ENCODE measurements around the gene FOLR3.

The FOLR3 gene

DNA sequence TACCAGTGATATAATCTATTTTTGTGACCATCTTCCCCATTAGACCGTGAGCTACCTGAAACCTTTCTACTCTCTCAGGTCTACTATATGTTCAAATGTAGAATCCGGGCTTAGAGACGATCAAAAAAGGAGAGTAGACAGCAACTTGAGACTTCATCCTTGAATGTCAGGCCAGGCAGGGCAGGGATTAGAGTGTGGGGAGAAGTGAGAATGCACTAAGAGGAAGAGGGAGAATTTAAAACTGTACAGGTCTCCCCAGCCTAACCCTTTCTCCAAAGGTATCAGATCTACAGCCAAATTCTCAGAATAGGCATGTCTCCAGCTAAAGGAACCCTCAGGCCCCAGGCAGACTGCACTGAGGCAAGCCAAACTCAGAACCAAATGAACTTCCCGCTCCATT lies 33.4 kb upstream of the FOLR3 start:
- DNase-seq = no peak
- Histone ChIP-seq H3K27ac (peak overlapping the region; percentile 95), H3K4me3 (ENCODE audit: low read depth, low read length) (peak overlapping the region; percentile 74), H3K27me3 (replicated peaks) (no peaks in the 10 kb centered on the region), H3K36me3 (replicated peaks) (peaks cover 16% of the 10 kb centered on the region)
- TF ChIP-seq, protein P1, sequence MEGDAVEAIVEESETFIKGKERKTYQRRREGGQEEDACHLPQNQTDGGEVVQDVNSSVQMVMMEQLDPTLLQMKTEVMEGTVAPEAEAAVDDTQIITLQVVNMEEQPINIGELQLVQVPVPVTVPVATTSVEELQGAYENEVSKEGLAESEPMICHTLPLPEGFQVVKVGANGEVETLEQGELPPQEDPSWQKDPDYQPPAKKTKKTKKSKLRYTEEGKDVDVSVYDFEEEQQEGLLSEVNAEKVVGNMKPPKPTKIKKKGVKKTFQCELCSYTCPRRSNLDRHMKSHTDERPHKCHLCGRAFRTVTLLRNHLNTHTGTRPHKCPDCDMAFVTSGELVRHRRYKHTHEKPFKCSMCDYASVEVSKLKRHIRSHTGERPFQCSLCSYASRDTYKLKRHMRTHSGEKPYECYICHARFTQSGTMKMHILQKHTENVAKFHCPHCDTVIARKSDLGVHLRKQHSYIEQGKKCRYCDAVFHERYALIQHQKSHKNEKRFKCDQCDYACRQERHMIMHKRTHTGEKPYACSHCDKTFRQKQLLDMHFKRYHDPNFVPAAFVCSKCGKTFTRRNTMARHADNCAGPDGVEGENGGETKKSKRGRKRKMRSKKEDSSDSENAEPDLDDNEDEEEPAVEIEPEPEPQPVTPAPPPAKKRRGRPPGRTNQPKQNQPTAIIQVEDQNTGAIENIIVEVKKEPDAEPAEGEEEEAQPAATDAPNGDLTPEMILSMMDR (IDR thresholded peaks at IDR 0.05; ENCODE audit: low read depth, low read length, missing control alignments) = no peak
- in situ Hi-C loops (cut with HindIII; ENCODE audit: low pct_ligation_motif_present, low sequenced_read_pairs) = no loop called here

DNA sequence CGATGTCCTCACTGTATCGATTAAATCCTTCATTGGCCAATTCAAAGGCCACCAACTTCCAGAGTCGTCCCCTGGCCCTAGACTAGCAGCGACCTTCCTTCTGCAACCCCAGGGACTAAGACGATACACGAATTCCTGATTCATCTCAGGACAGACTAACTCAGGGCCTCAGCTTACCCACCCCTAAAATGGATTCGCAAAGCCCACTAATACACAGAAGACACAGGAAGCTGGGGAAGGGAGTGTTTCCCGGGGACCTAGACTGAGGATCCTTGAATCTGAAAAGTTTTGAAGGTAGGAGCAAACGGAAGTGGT lies 32.9 kb upstream of the FOLR3 start:
- in situ Hi-C loops (cut with HindIII; ENCODE audit: low pct_ligation_motif_present, low sequenced_read_pairs) = no loop called here
- TF ChIP-seq, protein P1 (IDR thresholded peaks at IDR 0.05; ENCODE audit: low read depth, low read length, missing control alignments) = no peak
- Histone ChIP-seq H3K27me3 (replicated peaks) (no peaks in the 10 kb centered on the region), H3K36me3 (replicated peaks) (peaks cover 13% of the 10 kb centered on the region), H3K4me3 (ENCODE audit: low read depth, low read length) (peak overlapping the region; percentile 74), H3K27ac (peak overlapping the region; percentile 95)
- DNase-seq = no peak

DNA sequence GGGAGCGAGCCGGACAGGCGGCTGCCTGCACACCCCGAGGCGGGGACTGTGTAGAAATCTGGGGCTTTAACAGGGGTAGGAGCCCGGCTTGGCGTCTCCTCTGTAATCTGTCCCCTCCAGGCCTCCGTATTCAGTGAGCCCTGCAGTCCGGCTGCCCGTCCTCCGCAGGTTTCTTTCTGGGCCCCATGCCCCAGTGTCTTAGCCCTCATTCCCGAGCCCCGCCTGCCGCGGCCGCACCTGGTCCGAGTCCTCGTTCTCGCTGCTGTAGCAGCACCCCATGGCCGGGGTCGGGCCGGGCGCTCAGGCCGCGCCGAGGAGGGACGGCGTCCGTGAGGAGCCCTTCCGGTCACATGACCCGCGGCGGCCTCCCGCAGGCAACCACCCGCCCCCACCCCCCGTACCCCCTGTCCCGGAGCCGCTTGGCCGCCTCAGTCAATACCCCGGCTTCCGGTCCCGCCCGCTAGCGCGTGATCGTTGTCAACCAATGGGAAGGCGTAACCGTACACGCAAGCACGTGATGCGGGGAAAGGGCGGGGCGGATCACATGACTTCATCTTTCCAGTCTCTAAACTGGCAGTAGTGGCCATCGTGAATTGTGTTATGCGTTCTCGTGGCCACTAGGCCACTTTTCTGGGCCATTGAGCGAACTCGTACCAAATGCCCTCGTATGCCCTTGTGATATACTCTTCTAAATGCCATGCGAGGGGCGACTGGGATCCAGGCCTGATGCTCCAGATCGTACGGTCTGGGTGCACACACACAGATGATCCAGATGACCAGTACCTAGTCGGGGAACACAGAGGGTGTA lies 32.4 kb upstream of the FOLR3 start, which contains the start of gene LAMTOR1:
TSS of gene LAMTOR1 (minus strand) at position 352 of the 808 bp plus-strand sequence. CDS start at position 279, 73 bp downstream.
- H3K27me3 ChIP-seq (replicated peaks) = no peaks in the 10 kb centered on the region
- peak within 1 kb of the TSS; percentile 95 for H3K27ac ChIP-seq
- in situ Hi-C loops (cut with HindIII; ENCODE audit: low pct_ligation_motif_present, low sequenced_read_pairs) = no loop called here

DNA sequence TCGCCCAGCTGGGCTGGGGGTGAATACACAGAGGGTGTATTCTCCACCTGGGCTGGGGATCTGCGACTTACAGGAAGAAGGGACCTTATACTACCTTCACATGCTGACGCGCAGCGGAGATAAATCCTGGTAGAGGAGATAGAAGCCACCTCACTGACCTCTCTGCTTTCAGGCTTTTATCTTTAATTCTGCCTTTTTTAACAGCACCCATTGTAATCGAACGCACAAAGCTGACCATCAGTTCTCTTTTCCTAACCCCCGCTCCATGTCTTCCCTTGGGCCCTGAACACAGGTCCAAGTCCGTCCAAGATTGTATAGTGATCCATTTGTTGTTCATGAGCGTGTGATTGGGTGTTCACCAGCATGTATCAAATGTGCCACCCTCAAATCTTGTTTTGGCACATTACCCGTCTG lies 31.8 kb upstream of the FOLR3 start:
- Histone ChIP-seq H3K27ac (peak overlapping the region; percentile 48), H3K4me3 (ENCODE audit: low read depth, low read length) (peak overlapping the region; percentile 9), H3K36me3 (replicated peaks) (peaks cover 2% of the 10 kb centered on the region), H3K27me3 (replicated peaks) (no peaks in the 10 kb centered on the region)
- TF ChIP-seq, protein P1 (IDR thresholded peaks at IDR 0.05; ENCODE audit: low read depth, low read length, missing control alignments) = no peak
- DNase-seq = no peak
- in situ Hi-C loops (cut with HindIII; ENCODE audit: low pct_ligation_motif_present, low sequenced_read_pairs) = no loop called here

More for the DNA sequence above, 32.4 kb upstream of the FOLR3 start, which contains the start of gene LAMTOR1:
- peak; percentile 99 for DNase-seq
- peaks cover 8% of the 10 kb centered on the region for H3K36me3 ChIP-seq (replicated peaks)
- peak within 1 kb of the TSS; percentile 74 for H3K4me3 ChIP-seq (ENCODE audit: low read depth, low read length)
- TF ChIP-seq, protein P1 (IDR thresholded peaks at IDR 0.05; ENCODE audit: low read depth, low read length, missing control alignments) = peak; percentile 60

DNA sequence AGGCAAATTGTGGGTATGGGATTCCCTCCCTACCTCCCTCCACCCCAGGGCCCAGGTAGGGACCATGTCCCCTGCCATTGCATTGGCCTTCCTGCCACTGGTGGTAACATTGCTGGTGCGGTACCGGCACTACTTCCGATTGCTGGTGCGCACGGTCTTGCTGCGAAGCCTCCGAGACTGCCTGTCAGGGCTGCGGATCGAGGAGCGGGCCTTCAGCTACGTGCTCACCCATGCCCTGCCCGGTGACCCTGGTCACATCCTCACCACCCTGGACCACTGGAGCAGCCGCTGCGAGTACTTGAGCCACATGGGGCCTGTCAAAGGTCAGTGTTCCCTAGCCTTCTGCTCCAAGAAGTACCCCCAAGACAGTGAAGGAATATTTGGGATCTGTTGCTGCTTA lies 29.6 kb upstream of the FOLR3 start, which contains the start of gene TOMT:
TSS of gene TOMT (plus strand) at position 37 of the 400 bp plus-strand sequence. CDS start at position 65, 28 bp downstream.
- no peaks in the 10 kb centered on the region for H3K36me3 ChIP-seq (replicated peaks)
- TF ChIP-seq, protein P1 (IDR thresholded peaks at IDR 0.05; ENCODE audit: low read depth, low read length, missing control alignments) = no peak
- no peak within 1 kb of the TSS for H3K4me3 ChIP-seq (ENCODE audit: low read depth, low read length)
- in situ Hi-C loops (cut with HindIII; ENCODE audit: low pct_ligation_motif_present, low sequenced_read_pairs) = no loop called here
- DNase-seq = no peak
- H3K27ac ChIP-seq = no peak within 1 kb of the TSS
- no peaks in the 10 kb centered on the region for H3K27me3 ChIP-seq (replicated peaks)
